ENCODE data around the gene GLTPD2. TPM values are rescaled to one million over a fixed set of nuclear protein-coding genes. Genes with fewer than 3 reads are reported as not detected.

Gene GLTPD2
- total and polyA plus RNA-seq, 2 donors from 2014 or later, result 0.35 to 12.5 TPM

DNA sequence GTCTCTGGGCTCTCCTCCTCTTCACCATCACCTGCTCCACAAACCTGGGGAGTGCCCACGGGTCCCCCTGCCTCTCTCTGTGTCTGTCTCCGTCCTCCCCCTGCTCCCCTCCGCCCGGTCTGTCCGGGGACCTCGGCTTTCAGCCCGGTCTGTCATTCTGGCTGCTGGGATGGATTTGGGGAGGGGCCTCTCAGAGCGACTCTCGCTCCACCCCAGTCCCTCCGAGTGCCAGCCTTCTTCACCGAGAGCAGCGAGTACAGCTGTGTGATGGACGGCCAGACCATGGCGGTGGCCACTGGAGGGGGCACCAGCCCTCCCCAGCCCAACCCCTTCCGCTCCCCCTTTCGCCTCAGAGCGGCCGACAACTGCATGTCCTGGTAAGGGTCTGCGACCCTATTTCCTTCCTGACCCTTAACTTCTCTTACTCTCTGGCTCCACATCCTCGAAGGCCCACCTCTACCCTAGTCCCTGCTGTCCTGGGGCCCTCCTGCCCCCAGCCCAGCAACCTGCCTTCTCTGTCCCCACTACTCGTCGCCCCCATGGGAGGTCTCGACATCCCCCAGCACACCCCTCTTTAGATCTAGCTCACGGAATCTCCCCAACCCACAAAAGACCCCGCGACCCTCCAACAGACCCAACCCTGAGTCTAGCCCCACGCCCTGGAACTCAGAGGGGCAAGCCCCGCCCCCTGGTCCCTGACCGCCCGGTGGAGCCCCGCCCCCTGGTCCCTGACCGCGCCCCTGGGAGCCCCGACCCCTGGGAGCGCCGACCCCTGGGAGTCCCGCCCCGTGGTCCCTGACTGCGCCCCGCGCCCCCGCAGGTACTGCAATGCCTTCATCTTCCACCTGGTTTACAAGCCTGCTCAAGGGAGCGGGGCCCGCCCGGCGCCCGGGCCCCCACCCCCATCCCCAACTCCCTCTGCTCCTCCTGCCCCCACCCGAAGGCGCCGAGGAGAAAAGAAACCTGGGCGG lies 43.5 kb upstream of the GLTPD2 start:
- no peak overlapping the region for H3K27ac ChIP-seq (ENCODE audit: low read depth in 2 of 2, low read length in 2 of 2)
- H3K4me1 ChIP-seq (ENCODE audit: control insufficient read depth in 2 of 3, insufficient read depth in 2 of 3, low read depth in 1 of 3, low read length in 3 of 3), result peaks cover 0 to 4% (median 0%) of the 10 kb centered on the region in 3 donors
- intact Hi-C loops (cut with DNase I), result no loop called here
- no peaks in the 10 kb centered on the region for H3K36me3 ChIP-seq (ENCODE audit: control insufficient read depth in 2 of 3, insufficient read depth in 3 of 3, low read length in 3 of 3)
- TF ChIP-seq, protein P1, sequence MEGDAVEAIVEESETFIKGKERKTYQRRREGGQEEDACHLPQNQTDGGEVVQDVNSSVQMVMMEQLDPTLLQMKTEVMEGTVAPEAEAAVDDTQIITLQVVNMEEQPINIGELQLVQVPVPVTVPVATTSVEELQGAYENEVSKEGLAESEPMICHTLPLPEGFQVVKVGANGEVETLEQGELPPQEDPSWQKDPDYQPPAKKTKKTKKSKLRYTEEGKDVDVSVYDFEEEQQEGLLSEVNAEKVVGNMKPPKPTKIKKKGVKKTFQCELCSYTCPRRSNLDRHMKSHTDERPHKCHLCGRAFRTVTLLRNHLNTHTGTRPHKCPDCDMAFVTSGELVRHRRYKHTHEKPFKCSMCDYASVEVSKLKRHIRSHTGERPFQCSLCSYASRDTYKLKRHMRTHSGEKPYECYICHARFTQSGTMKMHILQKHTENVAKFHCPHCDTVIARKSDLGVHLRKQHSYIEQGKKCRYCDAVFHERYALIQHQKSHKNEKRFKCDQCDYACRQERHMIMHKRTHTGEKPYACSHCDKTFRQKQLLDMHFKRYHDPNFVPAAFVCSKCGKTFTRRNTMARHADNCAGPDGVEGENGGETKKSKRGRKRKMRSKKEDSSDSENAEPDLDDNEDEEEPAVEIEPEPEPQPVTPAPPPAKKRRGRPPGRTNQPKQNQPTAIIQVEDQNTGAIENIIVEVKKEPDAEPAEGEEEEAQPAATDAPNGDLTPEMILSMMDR (IDR thresholded peaks at IDR 0.05; ENCODE audit: borderline replicate concordance, extremely low read depth, insufficient read depth), result no peak
- FAIRE-seq (no peak), DNase-seq (peak; percentile 28 to 72 (median 52))
- no peaks in the 10 kb centered on the region for H3K9me3 ChIP-seq (ENCODE audit: control insufficient read depth in 2 of 3, insufficient read depth in 1 of 3, low read length in 3 of 3)
- peaks cover 2% of the 10 kb centered on the region for H3K27me3 ChIP-seq (ENCODE audit: control insufficient read depth, insufficient read depth, low read length)
- no peak overlapping the region for H3K9ac ChIP-seq (ENCODE audit: low read length in 3 of 3)
- H3K4me3 ChIP-seq (ENCODE audit: low read length in 3 of 3), result no peak overlapping the region

GRCh38 chr17:4747847-4748246 lies 40.9 kb upstream of the GLTPD2 start:
- FAIRE-seq, result no peak
- H3K4me3 ChIP-seq (ENCODE audit: low read length in 3 of 3), result no peak overlapping the region
- H3K27me3 ChIP-seq (ENCODE audit: control insufficient read depth, insufficient read depth, low read length), result peaks cover 2% of the 10 kb centered on the region
- intact Hi-C loops (cut with DNase I), result no loop called here
- H3K9me3 ChIP-seq (ENCODE audit: control insufficient read depth in 2 of 3, insufficient read depth in 1 of 3, low read length in 3 of 3), result no peaks in the 10 kb centered on the region
- no peak overlapping the region for H3K9ac ChIP-seq (ENCODE audit: low read length in 3 of 3)
- DNase-seq, result peak in 2 of 5 donors; percentile 15 to 31
- no peaks in the 10 kb centered on the region for H3K36me3 ChIP-seq (ENCODE audit: control insufficient read depth in 2 of 3, insufficient read depth in 3 of 3, low read length in 3 of 3)
- no peak overlapping the region for H3K27ac ChIP-seq (ENCODE audit: low read depth in 2 of 2, low read length in 2 of 2)
- H3K4me1 ChIP-seq (ENCODE audit: control insufficient read depth in 2 of 3, insufficient read depth in 2 of 3, low read depth in 1 of 3, low read length in 3 of 3), result peaks cover 0 to 4% (median 0%) of the 10 kb centered on the region in 3 donors
- TF ChIP-seq, protein P1 (IDR thresholded peaks at IDR 0.05; ENCODE audit: borderline replicate concordance, extremely low read depth, insufficient read depth), result no peak

DNA sequence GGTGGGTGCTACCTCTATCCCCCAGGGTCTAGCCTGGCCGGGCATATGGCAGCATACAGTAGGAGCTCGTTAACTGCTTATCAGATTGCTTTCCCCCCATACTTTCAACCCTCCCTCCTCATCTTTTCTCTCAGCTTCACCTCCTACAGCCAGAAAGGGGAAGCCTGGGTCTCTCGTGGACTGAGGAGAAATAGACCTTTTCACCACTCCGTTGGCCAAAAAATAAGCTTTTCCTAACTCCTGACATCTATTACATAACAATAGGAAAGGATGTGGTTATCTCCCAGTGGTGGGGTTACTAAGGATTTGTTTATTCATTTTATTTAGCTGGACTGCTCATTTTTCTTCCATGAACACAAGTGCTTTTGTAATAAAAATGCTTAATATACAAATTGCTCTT lies 40.1 kb upstream of the GLTPD2 start:
- TF ChIP-seq, protein P1 (IDR thresholded peaks at IDR 0.05; ENCODE audit: borderline replicate concordance, extremely low read depth, insufficient read depth), result no peak
- Histone ChIP-seq H3K4me1 (ENCODE audit: control insufficient read depth in 2 of 3, insufficient read depth in 2 of 3, low read depth in 1 of 3, low read length in 3 of 3) (peaks cover 0 to 4% (median 0%) of the 10 kb centered on the region in 3 donors), H3K4me3 (ENCODE audit: low read length in 3 of 3) (no peak overlapping the region), H3K27ac (ENCODE audit: low read depth in 2 of 2, low read length in 2 of 2) (no peak overlapping the region), H3K9me3 (ENCODE audit: control insufficient read depth in 2 of 3, insufficient read depth in 1 of 3, low read length in 3 of 3) (no peaks in the 10 kb centered on the region), H3K27me3 (ENCODE audit: control insufficient read depth, insufficient read depth, low read length) (peaks cover 2% of the 10 kb centered on the region), H3K36me3 (ENCODE audit: control insufficient read depth in 2 of 3, insufficient read depth in 3 of 3, low read length in 3 of 3) (no peaks in the 10 kb centered on the region), H3K9ac (ENCODE audit: low read length in 3 of 3) (no peak overlapping the region)
- intact Hi-C loops (cut with DNase I), result no loop called here
- FAIRE-seq (no peak), DNase-seq (peak in 1 of 5 donors; percentile 33)

All from kidney (tissue), 14 donors.